ENCODE results near the gene ELP4.
A peak's percentile ranks its signal among the peaks of the same experiment; 100 is the strongest.

The ELP4 gene

GRCh38 chr11:31801298-31801702 is 291.7 kb downstream of the ELP4 start:
- Histone ChIP-seq H3K4me3 (peak overlapping the region; percentile 4), H3K27ac (no peak overlapping the region)
- no peak for DNase-seq (ENCODE audit: low spot score)
- TF ChIP-seq CTCF (IDR thresholded peaks at IDR 0.05): no peak

GRCh38 chr11:31802000-31802551 is 292.5 kb downstream of the ELP4 start:
- no peak for DNase-seq (ENCODE audit: low spot score)
- Histone ChIP-seq H3K4me3 (no peak overlapping the region), H3K27ac (no peak overlapping the region)
- no peak for TF ChIP-seq CTCF (IDR thresholded peaks at IDR 0.05)

GRCh38 chr11:31802609-31802989 is 293.0 kb downstream of the ELP4 start:
- Histone ChIP-seq H3K27ac (no peak overlapping the region), H3K4me3 (no peak overlapping the region)
- no peak for DNase-seq (ENCODE audit: low spot score)
- no peak for TF ChIP-seq CTCF (IDR thresholded peaks at IDR 0.05)

GRCh38 chr11:31802990-31803812 is 293.6 kb downstream of the ELP4 start:
- Histone ChIP-seq H3K27ac (no peak overlapping the region), H3K4me3 (no peak overlapping the region)
- DNase-seq (ENCODE audit: low spot score): no peak
- TF ChIP-seq CTCF (IDR thresholded peaks at IDR 0.05): no peak

GRCh38 chr11:31803813-31804311 is 294.3 kb downstream of the ELP4 start:
- Histone ChIP-seq H3K27ac (no peak overlapping the region), H3K4me3 (no peak overlapping the region)
- no peak for TF ChIP-seq CTCF (IDR thresholded peaks at IDR 0.05)
- no peak for DNase-seq (ENCODE audit: low spot score)

GRCh38 chr11:31804312-31805036 is 294.9 kb downstream of the ELP4 start:
- H3K4me3 ChIP-seq: peak overlapping the region; percentile 49
- TF ChIP-seq CTCF (IDR thresholded peaks at IDR 0.05): no peak
- DNase-seq (ENCODE audit: low spot score): no peak
- H3K27ac ChIP-seq: no peak overlapping the region

All from coronary artery (tissue), 2 donors.